Vagina (tissue), 2 donors: ENCODE measurements around the gene ADAMTS2.

Source experiments
- POLR2A ChIP-seq, 2 donors: fragments of 450-650 bp; IDR thresholded peaks; one replicate each; pipeline ENCODE4 v1.6.1; 2017; ENCODE audit warnings: antibody characterized with exemption in 2 of 2, mild to moderate bottlenecking in 2 of 2, moderate library complexity in 2 of 2
- TF ChIP-seq, protein P1 (sequence below), 3 experiments: fragments of 450-650 bp in 2 of 3; fragments of 200-600 bp in 1 of 3; sonication (generic) in 1 of 3; IDR thresholded peaks; one replicate each; pipeline ENCODE4 v1.5.1; 2017 to 2019; ENCODE audit warnings: antibody characterized with exemption in 3 of 3, mild to moderate bottlenecking in 2 of 3, moderate library complexity in 2 of 3

DNA sequence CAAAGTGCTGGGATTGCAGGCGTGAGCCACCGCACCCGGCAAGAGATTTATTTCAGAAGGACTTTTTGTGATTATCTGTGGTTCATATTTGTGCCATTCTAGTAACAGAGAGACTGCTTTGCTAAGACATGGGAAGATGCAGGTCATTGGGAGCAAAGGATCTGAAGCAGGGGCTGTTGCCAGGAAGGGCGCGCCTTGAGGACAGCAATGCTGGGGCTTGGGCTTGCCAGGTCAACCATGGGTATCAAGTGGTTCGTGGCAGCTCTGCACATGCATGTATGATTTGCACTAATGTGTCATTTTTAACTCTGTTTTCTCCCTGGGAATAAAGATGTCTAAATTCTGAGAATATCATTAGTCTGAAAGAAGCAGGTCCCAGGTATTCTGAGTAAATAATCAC is 17.0 kb downstream of the ADAMTS2 start:
- TF ChIP-seq, protein P1, sequence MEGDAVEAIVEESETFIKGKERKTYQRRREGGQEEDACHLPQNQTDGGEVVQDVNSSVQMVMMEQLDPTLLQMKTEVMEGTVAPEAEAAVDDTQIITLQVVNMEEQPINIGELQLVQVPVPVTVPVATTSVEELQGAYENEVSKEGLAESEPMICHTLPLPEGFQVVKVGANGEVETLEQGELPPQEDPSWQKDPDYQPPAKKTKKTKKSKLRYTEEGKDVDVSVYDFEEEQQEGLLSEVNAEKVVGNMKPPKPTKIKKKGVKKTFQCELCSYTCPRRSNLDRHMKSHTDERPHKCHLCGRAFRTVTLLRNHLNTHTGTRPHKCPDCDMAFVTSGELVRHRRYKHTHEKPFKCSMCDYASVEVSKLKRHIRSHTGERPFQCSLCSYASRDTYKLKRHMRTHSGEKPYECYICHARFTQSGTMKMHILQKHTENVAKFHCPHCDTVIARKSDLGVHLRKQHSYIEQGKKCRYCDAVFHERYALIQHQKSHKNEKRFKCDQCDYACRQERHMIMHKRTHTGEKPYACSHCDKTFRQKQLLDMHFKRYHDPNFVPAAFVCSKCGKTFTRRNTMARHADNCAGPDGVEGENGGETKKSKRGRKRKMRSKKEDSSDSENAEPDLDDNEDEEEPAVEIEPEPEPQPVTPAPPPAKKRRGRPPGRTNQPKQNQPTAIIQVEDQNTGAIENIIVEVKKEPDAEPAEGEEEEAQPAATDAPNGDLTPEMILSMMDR (IDR thresholded peaks at IDR 0.05): no peak
- no peak for TF ChIP-seq POLR2A (IDR thresholded peaks at IDR 0.05)
